CD14-positive monocyte (primary cell): Measurements from ENCODE around the gene CNST. TPM values are rescaled to one million over a fixed set of nuclear protein-coding genes. Genes with fewer than 3 reads are reported as not detected.

Source experiments
- polyA plus RNA-seq, 3 donors: library from polyadenylated mRNA; depleted of rRNA in 1 of 3; unstranded in 2 of 3; stranded (reverse) in 1 of 3; fragments of 300-500 nt in 2 of 3; fragments of >200 nt in 1 of 3; fragmentation: Illumina TruSeq in 2 of 3; gene quantifications; 1 replicate in 2 of 3; 2 replicates in 1 of 3; pipeline ENCODE4 v1.2.3, GENCODE V29; 2012 to 2021
- small RNA-seq: library from RNA; depleted of rRNA; stranded (forward); fragments of <200 nt; gene quantifications from one replicate; pipeline ENCODE3, GENCODE V24; 2012; ENCODE audit warnings: low read depth; ENCODE audit not compliant: insufficient read length

Gene CNST
- polyA plus RNA-seq, 3 donors = 11.0 to 14.1 (median 13.7) TPM

Small RNAs within 50 kb of the gene (small RNA-seq; reads per million reads assigned to genes)
- gene AL356583.2 (not detected), gene AL591623.2 (not detected)

Other genes starting within 250 kb of the CNST start
- 1 to 10 TPM; 2.7 to 8.4 (median 4.0) TPM for gene SMYD3, start 59.2 kb upstream of the CNST start, polyA plus RNA-seq
- 1 to 10 TPM; 4.9 to 9.7 (median 7.9) TPM for gene TFB2M, start 195 bp upstream of the CNST start, polyA plus RNA-seq
- 10 to 100 TPM in 2 of 3 donors, 1 to 10 TPM in 1; 7.3 to 25.3 (median 22.7) TPM for gene SCCPDH, start 158.0 kb downstream of the CNST start, polyA plus RNA-seq